Lung (tissue), 12 donors: ENCODE data around the gene BCORL1. TPM values are rescaled to one million over a fixed set of nuclear protein-coding genes. Genes with fewer than 3 reads are reported as not detected.

Experiments used
- ATAC-seq: fragments of 200-7000 bp; cut with Tn5 transposase; one replicate; pipeline ENCODE4 v1.9.1; 2020; ENCODE audit warnings: moderate number of reproducible peaks; ENCODE audit not compliant: insufficient read depth, low FRiP score
- DNase-seq, 3 donors: peaks; one replicate each; pipeline ENCODE4 v3.0.0-alpha.2; 2013 to 2017
- H3K27ac ChIP-seq, 2 donors: one replicate each; pipeline ENCODE4 v1.5.1; 2013; ENCODE audit warnings: mild to moderate bottlenecking in 2 of 2, moderate library complexity in 2 of 2, control low read depth in 1 of 2, inconsistent platforms in 1 of 2, low read depth in 1 of 2, low read length in 1 of 2
- H3K27me3 ChIP-seq, 3 donors: one replicate each; pipeline ENCODE4 v1.5.1; 2013; ENCODE audit warnings: low read length in 2 of 3; ENCODE audit not compliant: control insufficient read depth in 3 of 3, insufficient read depth in 3 of 3
- H3K36me3 ChIP-seq, 4 donors: one replicate each; pipeline ENCODE4 v1.5.1; 2013; ENCODE audit warnings: low read length in 4 of 4, mild to moderate bottlenecking in 1 of 4, moderate library complexity in 1 of 4; ENCODE audit not compliant: control insufficient read depth in 4 of 4, insufficient read depth in 4 of 4
- H3K4me1 ChIP-seq, 5 donors: one replicate each; pipeline ENCODE4 v1.5.1; 2013; ENCODE audit warnings: low read length in 5 of 5, mild to moderate bottlenecking in 2 of 5, moderate library complexity in 1 of 5; ENCODE audit not compliant: control insufficient read depth in 5 of 5, insufficient read depth in 5 of 5
- H3K4me3 ChIP-seq: one replicate; pipeline ENCODE4 v1.5.1; 2013; ENCODE audit warnings: mild to moderate bottlenecking, control low read depth, moderate library complexity
- H3K9ac ChIP-seq, 2 donors: one replicate each; pipeline ENCODE4 v1.5.1; 2013; ENCODE audit warnings: low read length in 2 of 2, control low read depth in 1 of 2; ENCODE audit not compliant: insufficient read depth in 1 of 2
- H3K9me3 ChIP-seq, 4 donors: one replicate each; pipeline ENCODE4 v1.5.1; 2013; ENCODE audit warnings: low read length in 3 of 4, mild to moderate bottlenecking in 1 of 4, moderate library complexity in 1 of 4; ENCODE audit not compliant: control insufficient read depth in 4 of 4, insufficient read depth in 3 of 4
- WGBS, 2 donors: extraction: QIAGEN DNeasy Blood & Tissue Kit; methylation state at CpG; one replicate each; pipeline ENCODE4 v1.1.7; 2013; 5-methylcytosine and 5-hydroxymethylcytosine counted together
- polyA plus RNA-seq, 2 donors: library from polyadenylated mRNA; stranded (reverse); fragments of 200-250 nt; gene quantifications; one replicate each; pipeline ENCODE4 v1.2.1, GENCODE V29; 2013
- total RNA-seq, 2 donors: library from RNA; depleted of rRNA in 1 of 2; stranded (reverse); fragments of >200 nt in 1 of 2; gene quantifications; one replicate each; pipeline ENCODE4 v1.2.1, GENCODE V29; 2014 to 2021
- TF ChIP-seq, protein P1 (sequence below): IDR thresholded peaks from 2 replicates; pipeline ENCODE4 v1.5.1; 2012; ENCODE audit warnings: mild to moderate bottlenecking; ENCODE audit errors: control extremely low read depth, extremely low read depth
- donor health status: control.
- donor health status: control.
- donor health status: Bipolar disorder and iron deficiency.
- donor health status: healthy.
- donor health status: DM: yes; HTN: yes; CAD: no.

BCORL1 gene
- total and polyA plus RNA-seq, 4 donors: 2.3 to 11.8 (median 7.0) TPM

DNA sequence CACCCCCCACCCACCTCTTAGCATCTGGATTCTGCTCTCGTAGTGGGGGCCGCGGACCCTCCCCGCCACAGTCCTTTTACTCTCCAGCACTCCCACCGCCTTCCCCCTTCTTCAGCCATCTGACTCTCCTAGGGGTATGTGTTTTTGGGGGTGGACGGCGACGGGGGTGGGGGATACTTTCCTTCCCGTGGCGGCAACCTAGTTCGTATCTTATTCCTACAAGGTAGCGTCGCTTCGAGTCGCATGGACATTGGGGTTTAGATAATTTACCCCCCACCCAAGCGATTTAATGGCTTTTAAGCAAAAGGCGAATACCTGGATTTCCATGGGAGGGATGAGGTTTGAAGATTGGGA lies 1.3 kb upstream of the BCORL1 start:
- TF ChIP-seq, protein P1, sequence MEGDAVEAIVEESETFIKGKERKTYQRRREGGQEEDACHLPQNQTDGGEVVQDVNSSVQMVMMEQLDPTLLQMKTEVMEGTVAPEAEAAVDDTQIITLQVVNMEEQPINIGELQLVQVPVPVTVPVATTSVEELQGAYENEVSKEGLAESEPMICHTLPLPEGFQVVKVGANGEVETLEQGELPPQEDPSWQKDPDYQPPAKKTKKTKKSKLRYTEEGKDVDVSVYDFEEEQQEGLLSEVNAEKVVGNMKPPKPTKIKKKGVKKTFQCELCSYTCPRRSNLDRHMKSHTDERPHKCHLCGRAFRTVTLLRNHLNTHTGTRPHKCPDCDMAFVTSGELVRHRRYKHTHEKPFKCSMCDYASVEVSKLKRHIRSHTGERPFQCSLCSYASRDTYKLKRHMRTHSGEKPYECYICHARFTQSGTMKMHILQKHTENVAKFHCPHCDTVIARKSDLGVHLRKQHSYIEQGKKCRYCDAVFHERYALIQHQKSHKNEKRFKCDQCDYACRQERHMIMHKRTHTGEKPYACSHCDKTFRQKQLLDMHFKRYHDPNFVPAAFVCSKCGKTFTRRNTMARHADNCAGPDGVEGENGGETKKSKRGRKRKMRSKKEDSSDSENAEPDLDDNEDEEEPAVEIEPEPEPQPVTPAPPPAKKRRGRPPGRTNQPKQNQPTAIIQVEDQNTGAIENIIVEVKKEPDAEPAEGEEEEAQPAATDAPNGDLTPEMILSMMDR: no peak
- Histone ChIP-seq H3K4me1 (peaks cover 0 to 5% (median 0%) of the 10 kb centered on the region in 5 donors), H3K9ac (no peak overlapping the region), H3K36me3 (no peaks in the 10 kb centered on the region), H3K27me3 (peaks cover 0 to 10% (median 0%) of the 10 kb centered on the region in 3 donors), H3K27ac (peak overlapping the region in 1 of 2 donors; percentile 65), H3K9me3 (peaks cover 0 to 2% (median 0%) of the 10 kb centered on the region in 4 donors), H3K4me3 (peak overlapping the region; percentile 22)
- ATAC-seq (no peak), DNase-seq (no peak)
- WGBS, 2 donors: 1 to 37% methylated on average over 12 to 17 of the region's 17 CpGs

GRCh38 chrX:129981752-129982299 lies 609 bp upstream of the BCORL1 start:
- no peaks in the 10 kb centered on the region for H3K36me3 ChIP-seq
- H3K4me3 ChIP-seq: peak overlapping the region; percentile 26
- peaks cover 0 to 5% (median 0%) of the 10 kb centered on the region in 5 donors for H3K4me1 ChIP-seq
- WGBS, 2 donors: 0 to 36% methylated on average over 8 to 28 of the region's 29 CpGs
- ATAC-seq (no peak), DNase-seq (no peak)
- H3K9me3 ChIP-seq: peaks cover 0 to 2% (median 0%) of the 10 kb centered on the region in 4 donors
- no peak overlapping the region for H3K27ac ChIP-seq
- TF ChIP-seq, protein P1: no peak
- H3K27me3 ChIP-seq: peaks cover 0 to 10% (median 0%) of the 10 kb centered on the region in 3 donors
- no peak overlapping the region for H3K9ac ChIP-seq

DNA sequence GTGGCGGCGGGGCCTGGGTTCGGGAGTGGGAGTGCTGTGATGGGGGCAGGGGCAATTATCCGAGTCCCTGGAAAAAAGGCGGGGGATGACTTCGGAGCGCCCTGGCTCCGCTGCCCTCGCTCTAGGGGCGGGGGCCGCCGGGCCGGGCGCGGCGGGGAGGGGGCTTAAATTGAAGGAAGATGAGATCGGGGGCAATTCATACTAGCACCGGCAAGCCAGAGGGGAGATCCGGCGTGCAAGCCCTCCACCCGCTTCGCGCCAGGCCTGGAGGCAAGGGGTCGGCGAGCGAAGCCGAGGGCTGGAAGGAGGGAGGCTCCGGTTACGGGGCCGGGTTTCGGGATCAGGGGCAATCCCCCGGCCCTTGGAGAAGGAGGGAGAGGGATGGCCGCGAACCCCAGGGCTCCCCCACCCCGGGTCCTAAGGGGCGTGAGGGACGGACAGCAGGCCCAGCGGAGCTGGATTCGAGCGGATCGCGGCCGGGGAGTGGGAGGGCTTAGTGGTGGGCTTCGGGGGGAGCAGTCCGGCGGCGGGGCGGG lies 1.2 kb downstream of the BCORL1 start:
- DNase-seq (peak; percentile 32 to 52 (median 46)), ATAC-seq (no peak)
- Histone ChIP-seq H3K9ac (no peak overlapping the region), H3K27me3 (peaks cover 0 to 10% (median 0%) of the 10 kb centered on the region in 3 donors), H3K4me1 (peaks cover 0 to 5% (median 2%) of the 10 kb centered on the region in 5 donors), H3K27ac (no peak overlapping the region), H3K36me3 (no peaks in the 10 kb centered on the region), H3K4me3 (no peak overlapping the region), H3K9me3 (peaks cover 0 to 2% (median 0%) of the 10 kb centered on the region in 4 donors)
- WGBS, 2 donors: 0 to 33% methylated on average over 1 to 48 of the region's 48 CpGs
- TF ChIP-seq, protein P1: no peak
